H1 (cell line): ENCODE measurements around the gene SV2B.

ENCODE experiments used
- BRCA1 ChIP-seq: IDR thresholded peaks from 2 replicates; pipeline ENCODE4 v1.6.1; 2012; ENCODE audit warnings: low read depth, low read length, improper control_type of control experiment
- CBX5 ChIP-seq: fragments of 300-800, 300-1000 bp; sonication (generic); IDR thresholded peaks from 2 replicates; pipeline ENCODE4 v1.7.1; 2016; ENCODE audit warnings: antibody characterized with exemption, low read length, low read depth
- EGR1 ChIP-seq: IDR thresholded peaks from 2 replicates; pipeline ENCODE4 v1.6.1; 2011; ENCODE audit warnings: low read depth, low read length, borderline replicate concordance
- EZH2 ChIP-seq: fragments of 200-600 bp; sonication (generic); IDR thresholded peaks from 2 replicates; pipeline ENCODE4 v1.7.1; 2012; ENCODE audit warnings: low read depth, mild to moderate bottlenecking, moderate library complexity, low read length, inconsistent platforms; ENCODE audit not compliant: severe bottlenecking
- JUN ChIP-seq: IDR thresholded peaks from 2 replicates; pipeline ENCODE4 v1.6.1; 2011; ENCODE audit warnings: low read depth, mild to moderate bottlenecking, improper control_type of control experiment, low read length
- NRF1 ChIP-seq: IDR thresholded peaks from 2 replicates; pipeline ENCODE4 v1.6.1; 2011; ENCODE audit warnings: mild to moderate bottlenecking, low read depth, low read length, improper control_type of control experiment
- POLR2A ChIP-seq, 2 experiments: IDR thresholded peaks; 1 replicate in 1 of 2; 2 replicates in 1 of 2; pipeline ENCODE4 v1.6.1; 2011; ENCODE audit warnings: low read depth in 2 of 2, low read length in 2 of 2, mild to moderate bottlenecking in 2 of 2; ENCODE audit errors: control extremely low read depth in 1 of 2
- POLR2AphosphoS5 ChIP-seq: IDR thresholded peaks from 2 replicates; pipeline ENCODE4 v1.6.1; 2011; ENCODE audit warnings: low read depth, low read length
- RXRA ChIP-seq: IDR thresholded peaks from 2 replicates; pipeline ENCODE4 v1.6.1; 2011; ENCODE audit warnings: low read depth, mild to moderate bottlenecking, low read length, moderate library complexity; ENCODE audit not compliant: insufficient read depth
- SP1 ChIP-seq: IDR thresholded peaks from 2 replicates; pipeline ENCODE4 v1.6.1; 2011; ENCODE audit warnings: low read depth, low read length
- SP2 ChIP-seq: IDR thresholded peaks from 2 replicates; pipeline ENCODE4 v1.6.1; 2012; ENCODE audit warnings: mild to moderate bottlenecking, low read length, inconsistent platforms
- TAF1 ChIP-seq: IDR thresholded peaks from 2 replicates; pipeline ENCODE4 v1.6.1; 2011; ENCODE audit warnings: mild to moderate bottlenecking, low read depth, low read length
- TF ChIP-seq, protein P1 (sequence below), 3 experiments: IDR thresholded peaks; 1 replicate in 2 of 3; 2 replicates in 1 of 3; pipeline versions ENCODE4 v1.5.1 to v1.6.1; 2011; ENCODE audit warnings: low read length in 3 of 3, mild to moderate bottlenecking in 3 of 3, inconsistent platforms in 2 of 3, low read depth in 1 of 3, moderate library complexity in 1 of 3; ENCODE audit not compliant: insufficient read depth in 1 of 3; ENCODE audit errors: control extremely low read depth in 1 of 3

DNA sequence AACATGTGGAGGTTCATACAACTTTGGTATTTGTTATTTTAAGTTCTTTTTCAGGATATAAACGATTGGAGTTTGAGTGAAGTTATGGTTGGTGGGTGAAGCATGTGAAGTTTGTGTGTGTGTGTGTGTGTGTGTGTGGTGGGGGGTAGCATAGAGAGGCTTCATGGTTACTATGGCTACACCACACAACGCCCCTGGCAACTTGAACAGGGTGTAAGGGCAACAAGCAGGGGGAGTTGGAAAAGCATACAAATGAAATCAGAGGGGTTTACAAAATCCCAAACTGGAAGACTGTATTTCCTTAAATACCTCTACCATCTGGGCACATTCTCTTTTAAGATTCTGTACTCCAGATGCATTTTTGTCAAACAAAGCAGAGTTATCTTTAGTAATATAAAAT is 207.5 kb downstream of the SV2B start:
- TF ChIP-seq EZH2 = no peak
- TF ChIP-seq POLR2A (IDR thresholded peaks at IDR 0.05; ENCODE audit: control extremely low read depth in 1 of 2, low read depth in 2 of 2, low read length in 2 of 2) = no peak
- no peak for TF ChIP-seq NRF1
- TF ChIP-seq JUN = no peak
- TF ChIP-seq SP1 = no peak
- no peak for TF ChIP-seq POLR2AphosphoS5
- TF ChIP-seq CBX5 = no peak
- no peak for TF ChIP-seq SP2
- TF ChIP-seq RXRA = no peak
- TF ChIP-seq, protein P1, sequence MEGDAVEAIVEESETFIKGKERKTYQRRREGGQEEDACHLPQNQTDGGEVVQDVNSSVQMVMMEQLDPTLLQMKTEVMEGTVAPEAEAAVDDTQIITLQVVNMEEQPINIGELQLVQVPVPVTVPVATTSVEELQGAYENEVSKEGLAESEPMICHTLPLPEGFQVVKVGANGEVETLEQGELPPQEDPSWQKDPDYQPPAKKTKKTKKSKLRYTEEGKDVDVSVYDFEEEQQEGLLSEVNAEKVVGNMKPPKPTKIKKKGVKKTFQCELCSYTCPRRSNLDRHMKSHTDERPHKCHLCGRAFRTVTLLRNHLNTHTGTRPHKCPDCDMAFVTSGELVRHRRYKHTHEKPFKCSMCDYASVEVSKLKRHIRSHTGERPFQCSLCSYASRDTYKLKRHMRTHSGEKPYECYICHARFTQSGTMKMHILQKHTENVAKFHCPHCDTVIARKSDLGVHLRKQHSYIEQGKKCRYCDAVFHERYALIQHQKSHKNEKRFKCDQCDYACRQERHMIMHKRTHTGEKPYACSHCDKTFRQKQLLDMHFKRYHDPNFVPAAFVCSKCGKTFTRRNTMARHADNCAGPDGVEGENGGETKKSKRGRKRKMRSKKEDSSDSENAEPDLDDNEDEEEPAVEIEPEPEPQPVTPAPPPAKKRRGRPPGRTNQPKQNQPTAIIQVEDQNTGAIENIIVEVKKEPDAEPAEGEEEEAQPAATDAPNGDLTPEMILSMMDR (IDR thresholded peaks at IDR 0.05; ENCODE audit: control extremely low read depth in 1 of 3, insufficient read depth in 1 of 3, low read depth in 1 of 3, low read length in 3 of 3) = no peak
- TF ChIP-seq TAF1 = no peak
- no peak for TF ChIP-seq BRCA1
- no peak for TF ChIP-seq EGR1
